Measurements from ENCODE around the gene PLXNA4. TPM values are rescaled to one million over a fixed set of nuclear protein-coding genes. Genes with fewer than 3 reads are reported as not detected.

Gene PLXNA4
- total RNA-seq, 1 experiment from 2014 or later: not detected

GRCh38 chr7:132463922-132464321 is 112.3 kb downstream of the PLXNA4 start:
- H3K9me2 ChIP-seq (ENCODE audit: insufficient read depth): no peaks in the 10 kb centered on the region
- H3K4me2 ChIP-seq (ENCODE audit: low read length): no peak overlapping the region
- ChIA-PET RAD21 (ENCODE audit: low non-redundant PET in 1 of 2, low total read pairs in 2 of 2, uncharacterized antibody in 2 of 2, unreplicated experiment in 2 of 2) (no interaction called here), POLR2A (no interaction called here), CTCF (no interaction called here)
- ATAC-seq (no peak), DNase-seq (ENCODE audit: low read depth, low spot score) (no peak)
- H3K27me3 ChIP-seq (ENCODE audit: insufficient read depth, low read length): peaks cover 67% of the 10 kb centered on the region
- BruUV-seq (replicated peaks): no TSS peak
- no peak overlapping the region for H3K4me3 ChIP-seq (replicated peaks in 1 of 2; ENCODE audit: low read depth in 1 of 2, low read length in 2 of 2)
- no peaks in the 10 kb centered on the region for H3K79me2 ChIP-seq (ENCODE audit: insufficient read depth, low read length)
- TF ChIP-seq ZBTB33 (IDR thresholded peaks at IDR 0.05; ENCODE audit: extremely low read depth, insufficient replicate concordance, low read length) (no peak), SRF (IDR thresholded peaks at IDR 0.05; ENCODE audit: low read depth) (no peak), ZNF274 (IDR thresholded peaks at IDR 0.05; ENCODE audit: low read depth, low read length) (no peak), EZH2phosphoT487 (IDR thresholded peaks at IDR 0.05; ENCODE audit: borderline replicate concordance) (no peak), FOSL1 (IDR thresholded peaks at IDR 0.05; ENCODE audit: low read depth) (no peak), POLR2AphosphoS5 (IDR thresholded peaks at IDR 0.05; ENCODE audit: low read depth, low read length) (no peak), MAX (IDR thresholded peaks at IDR 0.05) (no peak)
- no peak overlapping the region for H3K9ac ChIP-seq (ENCODE audit: low read length)
- intact Hi-C loops (cut with micrococcal nuclease): no loop called here
- H2AFZ ChIP-seq (ENCODE audit: low read depth, low read length, poor library complexity, severe bottlenecking): no peak overlapping the region
- no peaks in the 10 kb centered on the region for H3K9me3 ChIP-seq (ENCODE audit: control insufficient read depth in 1 of 2, insufficient read depth in 1 of 2, low read depth in 1 of 2, low read length in 2 of 2)
- H3K27ac ChIP-seq (ENCODE audit: low read depth, low read length): no peak overlapping the region
- H3K4me1 ChIP-seq (ENCODE audit: control insufficient read depth in 1 of 2, insufficient read depth in 2 of 2, low read length in 2 of 2): no peaks in the 10 kb centered on the region
- no peaks in the 10 kb centered on the region for H4K20me1 ChIP-seq (ENCODE audit: insufficient read depth)
- H3K36me3 ChIP-seq (ENCODE audit: control insufficient read depth in 1 of 2, insufficient read depth in 2 of 2, low read length in 2 of 2): no peaks in the 10 kb centered on the region

DNA sequence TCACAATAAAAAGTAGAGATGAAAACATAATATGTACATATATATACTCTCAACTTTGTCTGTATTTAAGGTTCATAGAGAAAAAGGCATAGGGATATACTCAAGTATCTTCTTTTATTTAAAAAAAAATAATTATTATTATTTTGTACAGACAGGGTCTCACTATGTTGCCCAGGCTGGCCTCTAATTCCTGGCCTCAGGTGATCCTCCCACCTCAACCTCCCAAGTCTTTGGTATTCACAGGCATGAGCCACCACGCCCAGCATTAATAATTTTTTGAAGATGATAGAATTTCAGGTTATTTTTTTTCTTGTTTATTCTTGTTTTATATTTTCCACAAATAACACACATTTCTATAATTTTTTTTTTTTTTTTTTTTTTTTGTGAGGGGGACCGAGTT is 113.8 kb downstream of the PLXNA4 start:
- no peaks in the 10 kb centered on the region for H4K20me1 ChIP-seq (ENCODE audit: insufficient read depth)
- H3K4me3 ChIP-seq (replicated peaks in 1 of 2; ENCODE audit: low read depth in 1 of 2, low read length in 2 of 2): no peak overlapping the region
- no peak overlapping the region for H2AFZ ChIP-seq (ENCODE audit: low read depth, low read length, poor library complexity, severe bottlenecking)
- H3K27ac ChIP-seq (ENCODE audit: low read depth, low read length): no peak overlapping the region
- no peaks in the 10 kb centered on the region for H3K4me1 ChIP-seq (ENCODE audit: control insufficient read depth in 1 of 2, insufficient read depth in 2 of 2, low read length in 2 of 2)
- H3K9me3 ChIP-seq (ENCODE audit: control insufficient read depth in 1 of 2, insufficient read depth in 1 of 2, low read depth in 1 of 2, low read length in 2 of 2): no peaks in the 10 kb centered on the region
- ChIA-PET RAD21 (ENCODE audit: low non-redundant PET in 1 of 2, low total read pairs in 2 of 2, uncharacterized antibody in 2 of 2, unreplicated experiment in 2 of 2) (no interaction called here), POLR2A (no interaction called here), CTCF (no interaction called here)
- no peaks in the 10 kb centered on the region for H3K36me3 ChIP-seq (ENCODE audit: control insufficient read depth in 1 of 2, insufficient read depth in 2 of 2, low read length in 2 of 2)
- no peak overlapping the region for H3K4me2 ChIP-seq (ENCODE audit: low read length)
- no peaks in the 10 kb centered on the region for H3K9me2 ChIP-seq (ENCODE audit: insufficient read depth)
- no peaks in the 10 kb centered on the region for H3K79me2 ChIP-seq (ENCODE audit: insufficient read depth, low read length)
- no peak for TF ChIP-seq ZFX (IDR thresholded peaks at IDR 0.05)
- no peak for TF ChIP-seq FOSL1 (IDR thresholded peaks at IDR 0.05; ENCODE audit: low read depth)
- no peak for TF ChIP-seq TCF7L2 (IDR thresholded peaks at IDR 0.05; ENCODE audit: borderline replicate concordance, extremely low read depth, insufficient read depth, insufficient read length)
- no peak for TF ChIP-seq POLR2A (IDR thresholded peaks at IDR 0.05; ENCODE audit: borderline replicate concordance, extremely low read depth, insufficient read depth, insufficient read length)
- TF ChIP-seq ZNF274 (IDR thresholded peaks at IDR 0.05; ENCODE audit: low read depth, low read length): no peak
- no peak for TF ChIP-seq MAX (IDR thresholded peaks at IDR 0.05)
- no peak for TF ChIP-seq CBX3 (IDR thresholded peaks at IDR 0.05; ENCODE audit: low read depth)
- TF ChIP-seq, protein P1, sequence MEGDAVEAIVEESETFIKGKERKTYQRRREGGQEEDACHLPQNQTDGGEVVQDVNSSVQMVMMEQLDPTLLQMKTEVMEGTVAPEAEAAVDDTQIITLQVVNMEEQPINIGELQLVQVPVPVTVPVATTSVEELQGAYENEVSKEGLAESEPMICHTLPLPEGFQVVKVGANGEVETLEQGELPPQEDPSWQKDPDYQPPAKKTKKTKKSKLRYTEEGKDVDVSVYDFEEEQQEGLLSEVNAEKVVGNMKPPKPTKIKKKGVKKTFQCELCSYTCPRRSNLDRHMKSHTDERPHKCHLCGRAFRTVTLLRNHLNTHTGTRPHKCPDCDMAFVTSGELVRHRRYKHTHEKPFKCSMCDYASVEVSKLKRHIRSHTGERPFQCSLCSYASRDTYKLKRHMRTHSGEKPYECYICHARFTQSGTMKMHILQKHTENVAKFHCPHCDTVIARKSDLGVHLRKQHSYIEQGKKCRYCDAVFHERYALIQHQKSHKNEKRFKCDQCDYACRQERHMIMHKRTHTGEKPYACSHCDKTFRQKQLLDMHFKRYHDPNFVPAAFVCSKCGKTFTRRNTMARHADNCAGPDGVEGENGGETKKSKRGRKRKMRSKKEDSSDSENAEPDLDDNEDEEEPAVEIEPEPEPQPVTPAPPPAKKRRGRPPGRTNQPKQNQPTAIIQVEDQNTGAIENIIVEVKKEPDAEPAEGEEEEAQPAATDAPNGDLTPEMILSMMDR (IDR thresholded peaks at IDR 0.05 in 2 of 3, conservative IDR thresholded peaks at IDR 0.05 in 1 of 3; ENCODE audit: borderline replicate concordance in 1 of 3, insufficient read depth in 1 of 3, low read depth in 2 of 3, low read length in 2 of 3): no peak
- TF ChIP-seq EZH2phosphoT487 (IDR thresholded peaks at IDR 0.05; ENCODE audit: borderline replicate concordance): no peak
- no peak for TF ChIP-seq CEBPB (IDR thresholded peaks at IDR 0.05; ENCODE audit: low read depth)
- TF ChIP-seq JUND (IDR thresholded peaks at IDR 0.05): no peak
- H3K9ac ChIP-seq (ENCODE audit: low read length): no peak overlapping the region
- intact Hi-C loops (cut with micrococcal nuclease): no loop called here
- ATAC-seq: no peak
- no peak for DNase-seq (ENCODE audit: low read depth, low spot score)
- H3K27me3 ChIP-seq (ENCODE audit: insufficient read depth, low read length): peaks cover 74% of the 10 kb centered on the region
- no TSS peak for BruUV-seq (replicated peaks)
